HEK293T (cell line): ENCODE data around the gene TMEM134.
"Not testable (repeated sequence)": the region's sequence is repeated elsewhere in the genome, so short reads cannot be mapped to it uniquely, and the experiment has no call there.

Experiments used
- CTCF ChIA-PET: fragments of 350-600 bp; formaldehyde crosslinking; extraction: SDS; loops from one replicate; lab custom pipeline; 2021; ENCODE audit warnings: antibody characterized with exemption, inconsistent platforms; lab: Yijun Ruan, JAX
- POLR2A ChIA-PET: fragments of 350-600 bp; formaldehyde crosslinking; extraction: SDS; loops from one replicate; lab custom pipeline; 2020; ENCODE audit warnings: antibody characterized with exemption, inconsistent platforms; lab: Yijun Ruan, JAX
- DNase-seq: peaks from one replicate; pipeline ENCODE4 v3.0.0; 2012; ENCODE audit warnings: mixed read lengths; ENCODE audit errors: extremely low spot score
- ARNT ChIP-seq: fragments of 450-650 bp; IDR thresholded peaks from 2 replicates; pipeline ENCODE4 v1.6.1; 2017; ENCODE audit warnings: mild to moderate bottlenecking
- BHLHE40 ChIP-seq: fragments of 450-650 bp; IDR thresholded peaks from 2 replicates; pipeline ENCODE4 v1.6.1; 2016; ENCODE audit warnings: mild to moderate bottlenecking, moderate library complexity, borderline replicate concordance
- CTBP1 ChIP-seq: fragments of 450-650 bp; IDR thresholded peaks from 2 replicates; pipeline ENCODE4 v1.6.1; 2016; ENCODE audit warnings: borderline replicate concordance
- ELF4 ChIP-seq: fragments of 450-650 bp; IDR thresholded peaks from 2 replicates; pipeline ENCODE4 v1.6.1; 2017; ENCODE audit warnings: antibody characterized with exemption
- FOXA1 ChIP-seq: fragments of 450-650 bp; IDR thresholded peaks from 2 replicates; pipeline ENCODE4 v1.6.1; 2016; ENCODE audit warnings: mild to moderate bottlenecking
- FOXK2 ChIP-seq: fragments of 450-650 bp; IDR thresholded peaks from 2 replicates; pipeline ENCODE4 v1.6.1; 2016; ENCODE audit warnings: mild to moderate bottlenecking
- FOXM1 ChIP-seq: fragments of 450-650 bp; IDR thresholded peaks from 2 replicates; pipeline ENCODE4 v1.6.1; 2017; ENCODE audit warnings: mild to moderate bottlenecking, borderline replicate concordance
- HDGF ChIP-seq: fragments of 450-650 bp; IDR thresholded peaks from 2 replicates; pipeline ENCODE4 v1.6.1; 2017; ENCODE audit warnings: antibody characterized with exemption, borderline replicate concordance
- L3MBTL2 ChIP-seq: fragments of 450-650 bp; conservative IDR thresholded peaks from 2 replicates; pipeline ENCODE4 v1.6.1; 2016; ENCODE audit warnings: mild to moderate bottlenecking
- LEF1 ChIP-seq: fragments of 450-650 bp; IDR thresholded peaks from 2 replicates; pipeline ENCODE4 v1.6.1; 2017; ENCODE audit warnings: mild to moderate bottlenecking, borderline replicate concordance
- NFRKB ChIP-seq: fragments of 450-650 bp; IDR thresholded peaks from 2 replicates; pipeline ENCODE4 v1.6.1; 2016; ENCODE audit warnings: mild to moderate bottlenecking, moderate library complexity
- SP1 ChIP-seq: fragments of 450-650 bp; IDR thresholded peaks from 2 replicates; pipeline ENCODE4 v1.6.1; 2017
- SUZ12 ChIP-seq: fragments of 450-650 bp; IDR thresholded peaks from 2 replicates; pipeline ENCODE4 v1.6.1; 2016; ENCODE audit warnings: mild to moderate bottlenecking
- TARDBP ChIP-seq: fragments of 450-650 bp; IDR thresholded peaks from 2 replicates; pipeline ENCODE4 v1.6.1; 2016
- ZNF384 ChIP-seq: fragments of 450-650 bp; IDR thresholded peaks from 2 replicates; pipeline ENCODE4 v1.6.1; 2016
- TF ChIP-seq, protein P1 (sequence below): fragments of 450-650 bp; IDR thresholded peaks from 2 replicates; pipeline ENCODE4 v1.6.1; 2016

Gene TMEM134, protein sequence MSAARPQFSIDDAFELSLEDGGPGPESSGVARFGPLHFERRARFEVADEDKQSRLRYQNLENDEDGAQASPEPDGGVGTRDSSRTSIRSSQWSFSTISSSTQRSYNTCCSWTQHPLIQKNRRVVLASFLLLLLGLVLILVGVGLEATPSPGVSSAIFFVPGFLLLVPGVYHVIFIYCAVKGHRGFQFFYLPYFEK

GRCh38 chr11:67468759-67469507 lies at the start of gene TMEM134:
TMEM134 (minus strand) TSS chr11:67469251; CDS start chr11:67469192, 59 bp downstream.
- POLR2A ChIA-PET, result interaction anchor here (0.9 to 3.5 kb wide), 15 partner anchors 14 to 83 kb away, joined by 3 to 34 read pairs (median 5); partner anchors contain the start of genes AIP, CABP4, PITPNM1 and PPP1CA
- no peak for TF ChIP-seq FOXK2
- TF ChIP-seq, protein P1, sequence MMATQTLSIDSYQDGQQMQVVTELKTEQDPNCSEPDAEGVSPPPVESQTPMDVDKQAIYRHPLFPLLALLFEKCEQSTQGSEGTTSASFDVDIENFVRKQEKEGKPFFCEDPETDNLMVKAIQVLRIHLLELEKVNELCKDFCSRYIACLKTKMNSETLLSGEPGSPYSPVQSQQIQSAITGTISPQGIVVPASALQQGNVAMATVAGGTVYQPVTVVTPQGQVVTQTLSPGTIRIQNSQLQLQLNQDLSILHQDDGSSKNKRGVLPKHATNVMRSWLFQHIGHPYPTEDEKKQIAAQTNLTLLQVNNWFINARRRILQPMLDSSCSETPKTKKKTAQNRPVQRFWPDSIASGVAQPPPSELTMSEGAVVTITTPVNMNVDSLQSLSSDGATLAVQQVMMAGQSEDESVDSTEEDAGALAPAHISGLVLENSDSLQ, result 0 out of 2 replicates have a peak, but pooled peaks have one; percentile 21
- TF ChIP-seq TARDBP, result no peak
- TF ChIP-seq FOXA1, result no peak
- no peak for TF ChIP-seq L3MBTL2
- no peak; the same call in 1 of the 2 replicates for TF ChIP-seq ELF4
- no peak for TF ChIP-seq ARNT
- no peak for TF ChIP-seq HDGF
- CTCF ChIA-PET, result interaction anchor here (0.6 to 1.3 kb wide), 3 partner anchors 9 to 296 kb away, joined by 3 to 9 read pairs (median 5); no protein-coding TSS in a partner anchor
- peak; percentile 97 for DNase-seq

DNA sequence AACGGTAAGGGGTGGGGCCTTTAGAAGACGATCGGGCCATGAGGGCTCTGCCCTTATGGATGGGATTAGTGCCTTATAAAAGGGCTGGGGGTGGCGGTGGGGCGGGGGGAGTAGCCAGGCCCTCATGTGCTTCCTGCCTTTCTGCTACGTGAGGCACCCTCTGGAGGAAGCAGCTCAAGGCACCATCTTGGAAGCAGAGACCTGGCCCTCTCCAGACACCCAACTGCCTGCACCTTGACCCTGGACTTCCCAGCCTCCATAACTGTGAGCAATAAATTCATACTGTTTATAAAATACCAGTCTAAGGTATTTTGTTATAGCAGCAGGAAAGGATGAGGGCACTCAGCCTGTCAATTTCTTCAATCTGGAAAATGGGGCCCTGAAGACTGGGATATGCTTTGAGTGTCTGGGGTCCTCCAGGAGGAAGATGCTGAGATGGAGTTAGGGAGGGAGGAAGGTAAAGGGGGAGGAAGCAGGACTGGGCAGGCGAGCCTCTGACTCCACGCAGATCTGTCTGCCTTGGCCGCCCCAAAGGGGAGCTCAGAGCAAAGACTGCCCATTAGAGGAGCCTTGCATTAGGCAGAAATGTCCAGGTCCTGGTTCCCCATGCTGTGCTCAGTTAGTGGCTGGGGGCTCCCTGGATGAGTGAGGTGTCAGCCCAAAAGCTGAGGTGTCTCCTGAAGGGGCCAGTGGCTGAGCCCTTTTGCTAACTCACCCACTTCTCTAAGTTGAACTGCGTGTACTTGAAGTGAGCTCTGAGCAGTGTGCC lies 48.9 kb upstream of the TMEM134 start:
- CTCF ChIA-PET, result no interaction called here
- POLR2A ChIA-PET, result interaction anchor here (1.0 kb wide), 1 partner anchor 126 kb away, joined by 3 read pairs; the partner anchor contains the start of gene RAD9A
- TF ChIP-seq FOXA1 (no peak), L3MBTL2 (no peak), LEF1 (no peak), FOXM1 (no peak), TARDBP (no peak), ARNT (no peak), BHLHE40 (no peak), NFRKB (no peak), ELF4 (no peak), ZNF384 (no peak), CTBP1 (no peak), SUZ12 (no peak), FOXK2 (no peak), HDGF (no peak), SP1 (no peak)
- TF ChIP-seq, protein P1, result no peak
- DNase-seq, result no peak

DNA sequence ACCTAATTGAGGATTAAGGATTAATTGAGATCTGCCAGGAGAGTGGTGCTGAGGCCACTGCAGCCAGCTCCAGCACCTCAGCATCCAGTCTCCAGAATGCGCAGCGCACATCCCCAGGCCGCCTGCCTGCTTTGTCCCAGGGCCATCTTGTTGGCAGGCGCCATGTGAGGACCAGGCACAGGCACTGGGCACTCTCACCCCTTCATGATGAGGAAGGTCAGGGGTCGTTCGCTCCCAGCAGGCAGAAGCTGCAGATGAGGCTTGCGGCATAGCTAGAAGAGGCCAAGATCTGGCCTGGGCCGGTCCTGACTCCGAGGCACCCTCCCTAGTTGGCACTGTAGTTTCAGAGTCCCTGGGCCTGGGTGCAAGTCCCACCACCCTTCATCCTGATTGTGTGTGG lies 47.8 kb upstream of the TMEM134 start:
- no peak for TF ChIP-seq LEF1
- no peak for TF ChIP-seq ARNT
- no peak for TF ChIP-seq FOXM1
- no peak for TF ChIP-seq ELF4
- TF ChIP-seq HDGF, result no peak
- TF ChIP-seq FOXA1, result no peak
- TF ChIP-seq ZNF384, result no peak
- no peak for TF ChIP-seq L3MBTL2
- no peak for TF ChIP-seq FOXK2
- no peak for TF ChIP-seq CTBP1
- TF ChIP-seq SP1, result no peak
- no peak for TF ChIP-seq NFRKB
- TF ChIP-seq, protein P1, result no peak
- no peak for TF ChIP-seq TARDBP
- no peak for TF ChIP-seq BHLHE40
- TF ChIP-seq SUZ12, result no peak
- no peak for DNase-seq
- POLR2A ChIA-PET, result no interaction called here
- CTCF ChIA-PET, result no interaction called here

GRCh38 chr11:67514116-67514515 lies 45.1 kb upstream of the TMEM134 start:
- TF ChIP-seq ARNT, result no peak
- no peak for TF ChIP-seq NFRKB
- TF ChIP-seq FOXM1, result no peak
- TF ChIP-seq FOXK2, result no peak
- TF ChIP-seq HDGF, result no peak
- CTCF ChIA-PET, result no interaction called here
- DNase-seq, result no peak
- POLR2A ChIA-PET, result no interaction called here

GRCh38 chr11:67511558-67511957 lies 42.5 kb upstream of the TMEM134 start:
- POLR2A ChIA-PET, CTCF ChIA-PET, DNase-seq: not testable (repeated sequence)

DNA sequence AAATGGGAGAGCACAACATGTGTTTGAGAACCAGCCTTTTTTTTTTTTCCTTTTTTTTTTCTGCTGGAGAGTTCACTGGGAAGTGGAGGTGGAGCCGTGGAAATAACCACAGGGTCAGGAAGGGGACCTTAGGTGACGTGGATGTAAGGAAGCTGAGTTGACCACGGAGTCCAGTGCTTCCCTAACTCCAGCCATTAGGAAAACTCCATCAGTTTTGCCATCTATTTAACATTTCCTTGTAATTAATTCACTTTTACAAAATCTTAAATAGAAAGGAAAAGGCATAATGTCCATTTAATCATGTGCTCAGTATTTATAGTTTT lies 40.9 kb upstream of the TMEM134 start:
- POLR2A ChIA-PET, result no interaction called here
- no peak for TF ChIP-seq HDGF
- TF ChIP-seq, protein P1, result no peak
- no peak for TF ChIP-seq L3MBTL2
- TF ChIP-seq ELF4, result no peak
- TF ChIP-seq NFRKB, result no peak
- no peak for TF ChIP-seq TARDBP
- no peak for TF ChIP-seq SUZ12
- no peak for TF ChIP-seq BHLHE40
- TF ChIP-seq ARNT, result no peak
- no peak for TF ChIP-seq FOXA1
- no peak for TF ChIP-seq FOXK2
- no peak for TF ChIP-seq LEF1
- no peak for TF ChIP-seq SP1
- no peak for TF ChIP-seq FOXM1
- TF ChIP-seq CTBP1, result no peak
- TF ChIP-seq ZNF384, result no peak
- no peak for DNase-seq
- CTCF ChIA-PET, result no interaction called here
